ENCODE results near the gene ZFAND3.

DNA sequence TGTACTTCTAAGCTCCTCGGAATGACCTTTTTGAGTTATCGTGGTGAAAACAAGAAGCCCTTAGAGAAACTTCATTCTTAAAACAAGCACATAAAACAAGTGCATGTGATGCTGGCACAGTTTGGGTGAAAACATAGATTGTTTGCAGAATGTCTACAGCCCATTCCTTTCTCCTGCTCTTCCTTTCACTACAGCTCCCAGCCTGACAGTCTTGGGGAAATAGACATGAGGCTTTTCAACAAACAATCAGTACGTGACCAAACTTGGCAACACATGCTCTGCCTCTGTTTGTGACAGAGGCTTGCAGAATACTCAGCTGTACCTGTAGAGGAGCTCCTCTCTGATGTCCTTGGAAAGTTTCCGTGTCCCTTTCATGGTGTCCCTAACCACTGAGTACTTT is 321.6 kb downstream of the ZFAND3 start:
- TF ChIP-seq, protein P1, sequence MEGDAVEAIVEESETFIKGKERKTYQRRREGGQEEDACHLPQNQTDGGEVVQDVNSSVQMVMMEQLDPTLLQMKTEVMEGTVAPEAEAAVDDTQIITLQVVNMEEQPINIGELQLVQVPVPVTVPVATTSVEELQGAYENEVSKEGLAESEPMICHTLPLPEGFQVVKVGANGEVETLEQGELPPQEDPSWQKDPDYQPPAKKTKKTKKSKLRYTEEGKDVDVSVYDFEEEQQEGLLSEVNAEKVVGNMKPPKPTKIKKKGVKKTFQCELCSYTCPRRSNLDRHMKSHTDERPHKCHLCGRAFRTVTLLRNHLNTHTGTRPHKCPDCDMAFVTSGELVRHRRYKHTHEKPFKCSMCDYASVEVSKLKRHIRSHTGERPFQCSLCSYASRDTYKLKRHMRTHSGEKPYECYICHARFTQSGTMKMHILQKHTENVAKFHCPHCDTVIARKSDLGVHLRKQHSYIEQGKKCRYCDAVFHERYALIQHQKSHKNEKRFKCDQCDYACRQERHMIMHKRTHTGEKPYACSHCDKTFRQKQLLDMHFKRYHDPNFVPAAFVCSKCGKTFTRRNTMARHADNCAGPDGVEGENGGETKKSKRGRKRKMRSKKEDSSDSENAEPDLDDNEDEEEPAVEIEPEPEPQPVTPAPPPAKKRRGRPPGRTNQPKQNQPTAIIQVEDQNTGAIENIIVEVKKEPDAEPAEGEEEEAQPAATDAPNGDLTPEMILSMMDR (IDR thresholded peaks at IDR 0.05): no peak
- no peak for TF ChIP-seq EZH2 (IDR thresholded peaks at IDR 0.05; ENCODE audit: borderline replicate concordance, insufficient read depth, low read depth, low read length, poor library complexity, severe bottlenecking)
